ENCODE results near the gene RFNG. TPM values are rescaled to one million over a fixed set of nuclear protein-coding genes. Genes with fewer than 3 reads are reported as not detected.

Gene RFNG
- total RNA-seq, 4 donors from 2014 or later = 33.2 to 92.0 (median 48.8) TPM

- Histone ChIP-seq H3K9me3 (no peaks in the 10 kb centered on the region), H3K4me3 (peak overlapping the region; percentile 55 to 93 (median 91)), H3K27me3 (no peaks in the 10 kb centered on the region), H3K27ac (peak overlapping the region; percentile 96 to 99 (median 97)), H3K36me3 (peaks cover 0 to 24% (median 8%) of the 10 kb centered on the region in 4 donors), H3K4me1 (peaks cover 21 to 40% (median 37%) of the 10 kb centered on the region in 4 donors)
- WGBS, 2 donors (ENCODE audit: low coverage in 1 of 2) = 14% methylated on average over 2 of the region's 77 CpGs; no CpG with 5 or more reads in 1 of the 2 donors
- TF ChIP-seq CTCF (IDR thresholded peaks at IDR 0.05) = no peak
- TF ChIP-seq POLR2A (IDR thresholded peaks at IDR 0.05) = peak; percentile 53
- TF ChIP-seq POLR2AphosphoS5 (IDR thresholded peaks at IDR 0.05) = peak in 1 of 3 donors; percentile 37
- intact Hi-C loops (cut with DNase I; ENCODE audit: low total_unique reads) (no loop called here), in situ Hi-C loops (cut with MboI; ENCODE audit: low pct_ligation_motif_present in 1 of 4, low pct_unique_long_range_greater_than_20kb in 1 of 4, low sequenced_read_pairs in 3 of 4) (no loop called here)
- DNase-seq = peak; percentile 48
Measured at GRCh38 chr17:82097184-82097918, 45.7 kb upstream of the RFNG start.

GRCh38 chr17:82096709-82097183 is 45.1 kb upstream of the RFNG start:
- Histone ChIP-seq H3K4me3 (peak overlapping the region; percentile 55 to 93 (median 91)), H3K4me1 (peaks cover 21 to 38% (median 36%) of the 10 kb centered on the region in 4 donors), H3K36me3 (peaks cover 0 to 30% (median 11%) of the 10 kb centered on the region in 4 donors), H3K9me3 (no peaks in the 10 kb centered on the region), H3K27ac (peak overlapping the region; percentile 96 to 99 (median 97)), H3K27me3 (no peaks in the 10 kb centered on the region)
- no peak for DNase-seq
- TF ChIP-seq EP300 (IDR thresholded peaks at IDR 0.05; ENCODE audit: low read depth) (no peak), POLR2A (IDR thresholded peaks at IDR 0.05) (no peak), POLR2AphosphoS5 (IDR thresholded peaks at IDR 0.05) (no peak), CTCF (IDR thresholded peaks at IDR 0.05) (no peak)
- in situ Hi-C loops (cut with MboI; ENCODE audit: low pct_ligation_motif_present in 1 of 4, low pct_unique_long_range_greater_than_20kb in 1 of 4, low sequenced_read_pairs in 3 of 4) (no loop called here), intact Hi-C loops (cut with DNase I; ENCODE audit: low total_unique reads) (no loop called here)
- WGBS, 2 donors (ENCODE audit: low coverage in 1 of 2) = 58% methylated on average over 5 of the region's 8 CpGs; no CpG with 5 or more reads in 1 of the 2 donors

- WGBS, 2 donors (ENCODE audit: low coverage in 1 of 2) = 96% methylated on average over 29 of the region's 35 CpGs; no CpG with 5 or more reads in 1 of the 2 donors
- in situ Hi-C loops (cut with MboI; ENCODE audit: low pct_ligation_motif_present in 1 of 4, low pct_unique_long_range_greater_than_20kb in 1 of 4, low sequenced_read_pairs in 3 of 4) = no loop called here
- no peak for DNase-seq
- Histone ChIP-seq H3K9me3 (no peaks in the 10 kb centered on the region), H3K27ac (peak overlapping the region in 1 of 4 donors; percentile 98), H3K27me3 (no peaks in the 10 kb centered on the region), H3K4me3 (peak overlapping the region in 2 of 4 donors; percentile 90 to 92), H3K36me3 (peaks cover 0 to 37% (median 15%) of the 10 kb centered on the region in 4 donors), H3K4me1 (peaks cover 21 to 34% (median 30%) of the 10 kb centered on the region in 4 donors)
- TF ChIP-seq CTCF (IDR thresholded peaks at IDR 0.05) (no peak), POLR2AphosphoS5 (IDR thresholded peaks at IDR 0.05) (no peak), EP300 (IDR thresholded peaks at IDR 0.05; ENCODE audit: low read depth) (no peak), POLR2A (IDR thresholded peaks at IDR 0.05) (no peak)
- intact Hi-C loops (cut with DNase I; ENCODE audit: low total_unique reads) = no loop called here
Measured at GRCh38 chr17:82095777-82096708, 44.4 kb upstream of the RFNG start.

All from transverse colon (tissue), 4 donors.